Mucosa of descending colon (tissue), 3 donors: ENCODE data around the gene TAF4B. TPM values are rescaled to one million over a fixed set of nuclear protein-coding genes. Genes with fewer than 3 reads are reported as not detected.

Experiments
- ATAC-seq: fragments of 200-7000 bp; cut with Tn5 transposase; one replicate; pipeline ENCODE4 v1.9.1; 2020; ENCODE audit warnings: mild to moderate bottlenecking, moderate library complexity
- DNase-seq, 3 donors: peaks; one replicate each; pipeline ENCODE4 v3.0.0-alpha.2; 2020
- H3K36me3 ChIP-seq: fragments of 200-600 bp; one replicate; pipeline ENCODE4 v1.8.0; 2021; ENCODE audit warnings: low read depth, mild to moderate bottlenecking
- H3K4me1 ChIP-seq: fragments of 200-600 bp; one replicate; pipeline ENCODE4 v1.8.0; 2021; ENCODE audit warnings: low read depth, mild to moderate bottlenecking
- H3K4me3 ChIP-seq: fragments of 200-600 bp; one replicate; pipeline ENCODE4 v1.8.0; 2021; ENCODE audit warnings: mild to moderate bottlenecking
- H3K9me3 ChIP-seq: fragments of 200-600 bp; one replicate; pipeline ENCODE4 v1.8.0; 2021; ENCODE audit warnings: mild to moderate bottlenecking
- CTCF ChIP-seq: fragments of 200-600 bp; IDR thresholded peaks from one replicate; pipeline ENCODE4 v1.8.0; 2022; ENCODE audit warnings: antibody characterized with exemption, mild to moderate bottlenecking
- intact Hi-C, 2 donors: fragments of 100-400 bp; cut with DNase I in 1 of 2; cut with micrococcal nuclease in 1 of 2; formaldehyde crosslinking; loops; one replicate each; pipeline versions ENCODE4 v1.11.0 to v1.11.1; 2022; cut with DNase I, micrococcal nuclease
- total RNA-seq, 3 donors: library from RNA; stranded (reverse); fragmentation: NEBNext Ultra II Directional in 2 of 3; extraction: Animal tissue kit (Norgen Biotek cat#: 25700) in 2 of 3; gene quantifications; one replicate each; pipeline versions ENCODE4 v1.2.1 to v1.2.4, GENCODE V29; 2021 to 2023
- donor health status: DM: no; HTN: no; CAD: no; lungs with moderate emphysema.
- donor health status: DM: no; HTN: no; CAD: no.
- donor health status: DM: no; HTN: yes; CAD: no.

The TAF4B gene
- total RNA-seq, 3 donors from 2014 or later, result 3.4 to 4.1 (median 3.8) TPM

DNA sequence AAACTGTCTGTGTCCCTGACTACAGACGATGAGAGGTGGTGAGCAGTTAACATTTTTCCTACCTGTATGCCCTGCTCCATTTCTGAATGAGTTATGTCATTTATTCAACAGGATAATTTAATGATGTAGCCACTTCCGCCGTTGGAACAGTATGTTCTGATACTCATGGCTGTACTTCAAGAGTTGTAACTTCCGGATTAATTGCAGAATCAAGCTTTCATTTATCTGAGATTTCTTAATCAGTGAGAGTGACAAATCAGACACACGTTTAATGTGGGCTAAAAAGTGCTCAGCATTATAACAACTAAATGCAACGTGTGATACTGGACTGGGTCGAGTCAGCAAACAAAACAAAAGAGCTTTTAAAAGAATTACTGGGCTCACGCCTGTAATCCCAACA is 214.4 kb downstream of the TAF4B start:
- DNase-seq, result no peak
- intact Hi-C loops, result no loop called here
- TF ChIP-seq CTCF, result no peak
- H3K4me3 ChIP-seq, result no peak overlapping the region
- ATAC-seq, result no peak
- no peaks in the 10 kb centered on the region for H3K36me3 ChIP-seq
- H3K4me1 ChIP-seq, result no peaks in the 10 kb centered on the region
- H3K9me3 ChIP-seq, result no peaks in the 10 kb centered on the region

Other genes with a start within 250 kb of the TAF4B start
- gene SS18, start 135.8 kb upstream of the TAF4B start, total RNA-seq, result 10 to 100 TPM; 45.5 to 61.8 (median 55.7) TPM
- gene PSMA8, start 92.6 kb upstream of the TAF4B start, total RNA-seq, result not detected